ENCODE results near the gene ABCA13. TPM values are rescaled to one million over a fixed set of nuclear protein-coding genes. Genes with fewer than 3 reads are reported as not detected.

The ABCA13 gene
- polyA plus RNA-seq, 1 donor (not counting 4 experiments of a cell fraction or from before 2014, with no cell fraction given), result 0.76 TPM

GRCh38 chr7:48154792-48155413, 16.4 kb upstream of the ABCA13 start:
- dilution Hi-C loops (cut with MboI; ENCODE audit: extremely low pct_ligation_motif_present, low sequenced_read_pairs), result no loop called here
- no peak overlapping the region for H3K4me2 ChIP-seq (ENCODE audit: control insufficient read depth, extremely low read depth, insufficient read depth, low read depth, low read length)
- H3K79me2 ChIP-seq (ENCODE audit: control insufficient read depth, insufficient read depth, low read length), result no peaks in the 10 kb centered on the region
- TF ChIP-seq EZH2 (IDR thresholded peaks at IDR 0.05; ENCODE audit: low read length) (no peak), CTCF (optimal IDR thresholded peaks at IDR 0.05 in 1 of 3, IDR thresholded peaks at IDR 0.05 in 1 of 3, conservative IDR thresholded peaks at IDR 0.05 in 1 of 3; ENCODE audit: extremely low read depth in 1 of 3, insufficient read depth in 2 of 3, low read length in 3 of 3) (peak; percentile 71 to 72 (median 71))
- no peaks in the 10 kb centered on the region for H3K4me1 ChIP-seq (ENCODE audit: control insufficient read depth, extremely low read depth, insufficient read depth, low read length)
- no peaks in the 10 kb centered on the region for H4K20me1 ChIP-seq (ENCODE audit: control insufficient read depth, extremely low read depth, insufficient read depth, low read length)
- DNase-seq (ENCODE audit: low read depth, low spot score) (no peak), FAIRE-seq (peak; percentile 93)
- H3K9ac ChIP-seq (ENCODE audit: control insufficient read depth, extremely low read depth, insufficient read depth, low read length), result no peak overlapping the region
- H3K9me3 ChIP-seq (ENCODE audit: control insufficient read depth, low read depth, low read length), result no peaks in the 10 kb centered on the region
- H3K36me3 ChIP-seq (ENCODE audit: control insufficient read depth in 2 of 2, extremely low read depth in 1 of 2, insufficient read depth in 2 of 2, low read length in 2 of 2), result no peaks in the 10 kb centered on the region
- H3K9me1 ChIP-seq (ENCODE audit: control insufficient read depth, extremely low read depth, insufficient read depth, low read length), result no peaks in the 10 kb centered on the region
- no peak overlapping the region for H2AFZ ChIP-seq (ENCODE audit: control insufficient read depth, low read length)
- H3K27me3 ChIP-seq (ENCODE audit: control insufficient read depth, extremely low read depth, insufficient read depth, low read length), result peaks cover 8% of the 10 kb centered on the region
- no peak overlapping the region for H3K4me3 ChIP-seq (ENCODE audit: control insufficient read depth in 2 of 3, extremely low read depth in 1 of 3, insufficient read depth in 2 of 3, low read depth in 1 of 3, low read length in 3 of 3)
- no peak overlapping the region for H3K27ac ChIP-seq (ENCODE audit: control insufficient read depth, insufficient read depth, low read length)

GRCh38 chr7:48158404-48158803, 12.9 kb upstream of the ABCA13 start:
- Histone ChIP-seq H4K20me1 (ENCODE audit: control insufficient read depth, extremely low read depth, insufficient read depth, low read length) (no peaks in the 10 kb centered on the region), H3K4me1 (ENCODE audit: control insufficient read depth, extremely low read depth, insufficient read depth, low read length) (no peaks in the 10 kb centered on the region), H3K27ac (ENCODE audit: control insufficient read depth, insufficient read depth, low read length) (no peak overlapping the region), H3K9me1 (ENCODE audit: control insufficient read depth, extremely low read depth, insufficient read depth, low read length) (no peaks in the 10 kb centered on the region), H2AFZ (ENCODE audit: control insufficient read depth, low read length) (no peak overlapping the region), H3K27me3 (ENCODE audit: control insufficient read depth, extremely low read depth, insufficient read depth, low read length) (peaks cover 8% of the 10 kb centered on the region), H3K79me2 (ENCODE audit: control insufficient read depth, insufficient read depth, low read length) (no peaks in the 10 kb centered on the region), H3K36me3 (ENCODE audit: control insufficient read depth in 2 of 2, extremely low read depth in 1 of 2, insufficient read depth in 2 of 2, low read length in 2 of 2) (no peaks in the 10 kb centered on the region), H3K9me3 (ENCODE audit: control insufficient read depth, low read depth, low read length) (no peaks in the 10 kb centered on the region), H3K9ac (ENCODE audit: control insufficient read depth, extremely low read depth, insufficient read depth, low read length) (no peak overlapping the region), H3K4me3 (ENCODE audit: control insufficient read depth in 2 of 3, extremely low read depth in 1 of 3, insufficient read depth in 2 of 3, low read depth in 1 of 3, low read length in 3 of 3) (no peak overlapping the region), H3K4me2 (ENCODE audit: control insufficient read depth, extremely low read depth, insufficient read depth, low read depth, low read length) (no peak overlapping the region)
- DNase-seq (ENCODE audit: low read depth, low spot score) (no peak), FAIRE-seq (no peak)
- TF ChIP-seq EZH2 (IDR thresholded peaks at IDR 0.05; ENCODE audit: low read length) (no peak), CTCF (optimal IDR thresholded peaks at IDR 0.05 in 1 of 3, IDR thresholded peaks at IDR 0.05 in 1 of 3, conservative IDR thresholded peaks at IDR 0.05 in 1 of 3; ENCODE audit: extremely low read depth in 1 of 3, insufficient read depth in 2 of 3, low read length in 3 of 3) (no peak)
- dilution Hi-C loops (cut with MboI; ENCODE audit: extremely low pct_ligation_motif_present, low sequenced_read_pairs), result no loop called here
